Neuronal stem cell (in vitro differentiated cells): ENCODE measurements around the gene RPL10.
A peak's percentile ranks its signal among the peaks of the same experiment; 100 is the strongest.

Experiments used
- DNase-seq: peaks from one replicate; pipeline ENCODE4 v3.0.0-alpha.2; 2013; ENCODE audit warnings: low spot score
- H2AFZ ChIP-seq: one replicate; pipeline ENCODE4 v1.6.1; 2013; ENCODE audit warnings: mild to moderate bottlenecking, low read length, inconsistent platforms
- H2AK5ac ChIP-seq: 2 replicates; pipeline ENCODE4 v1.6.1; 2013; ENCODE audit warnings: low read depth, mild to moderate bottlenecking, inconsistent platforms, low read length, moderate library complexity, mixed read lengths
- H2BK120ac ChIP-seq: 2 replicates; pipeline ENCODE4 v1.6.1; 2013; ENCODE audit warnings: low read depth, mild to moderate bottlenecking, inconsistent platforms, low read length, moderate library complexity, mixed read lengths
- H2BK12ac ChIP-seq: one replicate; pipeline ENCODE4 v1.6.1; 2013; ENCODE audit warnings: low read length, inconsistent platforms
- H2BK15ac ChIP-seq: 2 replicates; pipeline ENCODE4 v1.6.1; 2013; ENCODE audit warnings: mild to moderate bottlenecking, low read length, inconsistent platforms, mixed read lengths
- H2BK5ac ChIP-seq: one replicate; pipeline ENCODE4 v1.6.1; 2013; ENCODE audit warnings: inconsistent platforms, mild to moderate bottlenecking, low read length, moderate library complexity
- H3K14ac ChIP-seq: one replicate; pipeline ENCODE4 v1.6.1; 2013; ENCODE audit warnings: low read length, inconsistent platforms
- H3K18ac ChIP-seq: 2 replicates; pipeline ENCODE4 v1.6.1; 2013; ENCODE audit warnings: low read length, inconsistent platforms
- H3K23ac ChIP-seq: 2 replicates; pipeline ENCODE4 v1.6.1; 2013; ENCODE audit warnings: low read depth, mild to moderate bottlenecking, mixed read lengths, low read length, inconsistent platforms; ENCODE audit not compliant: poor library complexity
- H3K27ac ChIP-seq: replicated peaks from 3 replicates; pipeline ENCODE4 v1.5.1; 2013; ENCODE audit warnings: low read length, inconsistent platforms
- H3K27me3 ChIP-seq, 3 experiments: 2 replicates each; pipeline ENCODE4 v1.6.1; 2013; ENCODE audit warnings: low read length in 3 of 3, mild to moderate bottlenecking in 2 of 3, inconsistent platforms in 1 of 3, low read depth in 1 of 3, mixed read lengths in 1 of 3, moderate library complexity in 1 of 3; ENCODE audit not compliant: control insufficient read depth in 3 of 3, insufficient read depth in 3 of 3
- H3K36me3 ChIP-seq, 2 donors: replicated peaks in 1 of 2; 2 replicates each; pipeline ENCODE4 v1.6.1; 2013; ENCODE audit warnings: low read length in 2 of 2; ENCODE audit not compliant: control insufficient read depth in 2 of 2, insufficient read depth in 2 of 2
- H3K4ac ChIP-seq: 2 replicates; pipeline ENCODE4 v1.6.1; 2013; ENCODE audit warnings: inconsistent platforms, mild to moderate bottlenecking, low read length, moderate library complexity
- H3K4me1 ChIP-seq, 2 donors: 1 replicate in 1 of 2; 2 replicates in 1 of 2; pipeline ENCODE4 v1.6.1; 2013; ENCODE audit warnings: low read length in 2 of 2, low read depth in 1 of 2; ENCODE audit not compliant: control insufficient read depth in 2 of 2, insufficient read depth in 1 of 2
- H3K4me2 ChIP-seq: one replicate; pipeline ENCODE4 v1.6.1; 2013; ENCODE audit warnings: mild to moderate bottlenecking, low read length, inconsistent platforms; ENCODE audit not compliant: insufficient read depth, poor library complexity, severe bottlenecking
- H3K4me3 ChIP-seq, 2 donors: 2 replicates each; pipeline ENCODE4 v1.5.1; 2013; ENCODE audit warnings: low read length in 2 of 2, mild to moderate bottlenecking in 2 of 2, inconsistent platforms in 1 of 2, moderate library complexity in 1 of 2
- H3K79me1 ChIP-seq: one replicate; pipeline ENCODE4 v1.6.1; 2013; ENCODE audit warnings: low read depth, mild to moderate bottlenecking, inconsistent platforms, low read length, moderate library complexity
- H3K9ac ChIP-seq: one replicate; pipeline ENCODE4 v1.6.1; 2013; ENCODE audit warnings: mild to moderate bottlenecking, low read depth, low read length, inconsistent platforms; ENCODE audit not compliant: poor library complexity
- H3K9me3 ChIP-seq, 2 donors: replicated peaks in 1 of 2; 2 replicates each; pipeline versions ENCODE3 to v1.6.1; 2013; ENCODE audit warnings: low read length in 2 of 2, mild to moderate bottlenecking in 2 of 2, inconsistent platforms in 1 of 2, low read depth in 1 of 2, mixed read lengths in 1 of 2, moderate library complexity in 1 of 2; ENCODE audit not compliant: control insufficient read depth in 2 of 2, insufficient read depth in 1 of 2
- H4K8ac ChIP-seq: one replicate; pipeline ENCODE4 v1.6.1; 2013; ENCODE audit warnings: low read depth, mild to moderate bottlenecking, inconsistent platforms, low read length, moderate library complexity
- H4K91ac ChIP-seq: one replicate; pipeline ENCODE4 v1.6.1; 2013; ENCODE audit warnings: low read length, low read depth, mild to moderate bottlenecking, inconsistent platforms; ENCODE audit not compliant: poor library complexity
- WGBS, 2 donors: extraction: QIAGEN DNeasy Blood & Tissue Kit; methylation state at CpG; one replicate each; pipeline ENCODE4 v1.1.7; 2013; ENCODE audit warnings: missing lambda C conversion rate in 2 of 2, mixed read lengths in 1 of 2; ENCODE audit not compliant: insufficient read length in 2 of 2, insufficient replicate concordance in 1 of 2; ENCODE audit errors: extremely low coverage in 2 of 2; 5-methylcytosine and 5-hydroxymethylcytosine counted together

RPL10 gene

DNA sequence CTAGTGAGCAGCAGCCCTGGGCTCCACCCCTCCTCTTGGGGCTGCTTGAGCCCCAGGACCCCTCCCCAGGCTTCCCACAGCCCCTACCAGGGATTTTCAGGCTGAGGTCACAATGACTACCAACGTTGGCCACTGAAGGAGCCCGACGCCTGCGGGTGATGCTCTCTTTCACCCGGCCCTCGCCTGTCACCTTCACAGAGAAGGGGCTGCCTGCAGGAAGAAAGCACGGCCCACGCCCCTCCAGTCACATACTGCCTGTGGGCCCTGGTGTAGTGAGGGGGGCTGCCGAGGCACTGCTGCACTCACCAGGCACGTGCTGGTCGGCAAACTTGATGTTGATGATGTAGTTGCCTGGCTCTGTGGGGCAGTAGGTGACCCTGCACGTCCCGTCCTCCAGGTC is 45.7 kb upstream of the RPL10 start:
- Histone ChIP-seq H2BK12ac (no peak overlapping the region), H3K79me1 (peaks cover 6% of the 10 kb centered on the region), H3K9ac (no peak overlapping the region), H3K4me2 (no peak overlapping the region), H2BK120ac (no peak overlapping the region), H2AFZ (no peak overlapping the region), H2BK15ac (no peak overlapping the region), H3K4ac (no peak overlapping the region), H3K23ac (no peak overlapping the region), H3K27me3 (peaks cover 0 to 2% (median 0%) of the 10 kb centered on the region in 3 experiments), H3K27ac (no peak overlapping the region), H3K36me3 (peaks cover 66 to 93% of the 10 kb centered on the region in 2 donors), H3K4me3 (no peak overlapping the region), H2AK5ac (no peak overlapping the region), H4K8ac (no peak overlapping the region), H4K91ac (no peak overlapping the region), H3K14ac (no peak overlapping the region), H3K18ac (no peak overlapping the region), H3K4me1 (no peaks in the 10 kb centered on the region), H2BK5ac (no peak overlapping the region), H3K9me3 (no peaks in the 10 kb centered on the region)
- WGBS, 2 donors = no CpG with 5 or more reads among the region's 13 CpGs
- no peak for DNase-seq

- Histone ChIP-seq H3K4me3 (no peak overlapping the region), H4K91ac (no peak overlapping the region), H2BK12ac (no peak overlapping the region), H3K36me3 (peaks cover 71 to 98% of the 10 kb centered on the region in 2 donors), H2BK120ac (no peak overlapping the region), H3K27me3 (peaks cover 0 to 2% (median 0%) of the 10 kb centered on the region in 3 experiments), H3K18ac (no peak overlapping the region), H3K4ac (no peak overlapping the region), H2AK5ac (no peak overlapping the region), H3K79me1 (peaks cover 12% of the 10 kb centered on the region), H3K4me2 (no peak overlapping the region), H2BK15ac (no peak overlapping the region), H3K9ac (no peak overlapping the region), H3K27ac (no peak overlapping the region), H2AFZ (no peak overlapping the region), H3K9me3 (no peaks in the 10 kb centered on the region), H3K14ac (no peak overlapping the region), H3K4me1 (no peaks in the 10 kb centered on the region), H3K23ac (peak overlapping the region; percentile 43), H4K8ac (no peak overlapping the region), H2BK5ac (no peak overlapping the region)
- no peak for DNase-seq
- no CpG with 5 or more reads among the region's 24 CpGs for WGBS, 2 donors
These were observed 44.9 kb upstream of the RPL10 start for GRCh38 chrX:154353172-154353843.

GRCh38 chrX:154354013-154354412 is 44.2 kb upstream of the RPL10 start:
- H2BK5ac ChIP-seq = no peak overlapping the region
- no peak overlapping the region for H2AFZ ChIP-seq
- WGBS, 2 donors = no CpG with 5 or more reads among the region's 14 CpGs
- no peak overlapping the region for H2BK15ac ChIP-seq
- H2BK120ac ChIP-seq = no peak overlapping the region
- no peak overlapping the region for H3K4me2 ChIP-seq
- H3K18ac ChIP-seq = no peak overlapping the region
- H2BK12ac ChIP-seq = no peak overlapping the region
- H3K27ac ChIP-seq = no peak overlapping the region
- H3K9ac ChIP-seq = no peak overlapping the region
- no peak overlapping the region for H3K23ac ChIP-seq
- no peak overlapping the region for H4K91ac ChIP-seq
- no peak overlapping the region for H3K4ac ChIP-seq
- H2AK5ac ChIP-seq = no peak overlapping the region
- H3K4me3 ChIP-seq = no peak overlapping the region
- H3K27me3 ChIP-seq = peaks cover 0 to 2% (median 0%) of the 10 kb centered on the region in 3 experiments
- no peak overlapping the region for H4K8ac ChIP-seq
- no peak for DNase-seq
- H3K4me1 ChIP-seq = no peaks in the 10 kb centered on the region
- no peaks in the 10 kb centered on the region for H3K9me3 ChIP-seq
- peaks cover 18% of the 10 kb centered on the region for H3K79me1 ChIP-seq
- H3K14ac ChIP-seq = no peak overlapping the region
- H3K36me3 ChIP-seq = peaks cover 75 to 100% of the 10 kb centered on the region in 2 donors

DNA sequence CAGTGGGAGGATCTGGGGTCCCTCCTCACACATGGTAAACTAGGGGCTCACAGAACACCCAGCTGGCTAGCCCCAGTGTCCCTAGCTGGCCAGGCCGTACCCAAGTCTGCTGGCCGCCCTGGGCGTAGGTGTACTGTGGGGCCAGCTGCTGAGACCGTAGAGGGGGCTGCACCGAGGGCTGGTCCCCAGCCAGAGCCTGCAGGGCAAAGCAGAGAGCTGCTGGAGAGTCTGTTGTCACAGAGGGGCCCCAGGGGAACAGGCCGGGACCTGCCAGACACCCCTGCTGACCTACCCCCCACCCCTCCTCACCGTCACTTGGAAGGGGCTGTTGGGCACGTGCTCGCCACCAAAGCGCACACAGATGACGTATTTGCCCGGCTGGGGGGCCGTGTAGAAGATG is 43.7 kb upstream of the RPL10 start:
- Histone ChIP-seq H3K4me2 (no peak overlapping the region), H2BK120ac (no peak overlapping the region), H3K23ac (no peak overlapping the region), H3K79me1 (peaks cover 20% of the 10 kb centered on the region), H3K27ac (no peak overlapping the region), H3K14ac (no peak overlapping the region), H3K27me3 (peaks cover 0 to 2% (median 0%) of the 10 kb centered on the region in 3 experiments), H3K4me3 (no peak overlapping the region), H4K91ac (no peak overlapping the region), H3K4me1 (no peaks in the 10 kb centered on the region), H2AFZ (no peak overlapping the region), H3K9ac (no peak overlapping the region), H2BK5ac (no peak overlapping the region), H3K18ac (no peak overlapping the region), H4K8ac (no peak overlapping the region), H2AK5ac (no peak overlapping the region), H2BK15ac (no peak overlapping the region), H2BK12ac (no peak overlapping the region), H3K9me3 (no peaks in the 10 kb centered on the region), H3K36me3 (peaks cover 76 to 100% of the 10 kb centered on the region in 2 donors), H3K4ac (no peak overlapping the region)
- DNase-seq = no peak
- no CpG with 5 or more reads among the region's 13 CpGs for WGBS, 2 donors
